SK-N-SH (cell line): ENCODE results near the gene BMP7. TPM values are rescaled to one million over a fixed set of nuclear protein-coding genes. Genes with fewer than 3 reads are reported as not detected.

ENCODE experiments used
- CTCF ChIA-PET: fragments of 300-600, 350-600 bp; formaldehyde crosslinking; extraction: SDS; loops from one replicate; lab custom pipeline; 2021; lab: Yijun Ruan, JAX
- POLR2A ChIA-PET: fragments of 350-600 bp; sonication (Branson Sonifier 250); formaldehyde crosslinking; extraction: SDS; loops from one replicate; lab custom pipeline; 2020; ENCODE audit warnings: antibody characterized with exemption, inconsistent platforms; lab: Yijun Ruan, JAX
- DNase-seq: peaks from one replicate; pipeline ENCODE4 v3.0.0; 2012
- H2AFZ ChIP-seq: fragments of 200-600 bp; sonication (generic); 2 replicates; pipeline ENCODE4 v1.8.1; 2016; ENCODE audit warnings: antibody characterized with exemption, mild to moderate bottlenecking, low read depth
- H3F3A ChIP-seq: fragments of 200-600 bp; sonication (generic); replicated peaks from 2 replicates; pipeline ENCODE3; 2016; ENCODE audit warnings: antibody characterized with exemption, mild to moderate bottlenecking; ENCODE audit not compliant: insufficient read depth
- H3K27ac ChIP-seq, 2 experiments: fragments of 200-500 bp in 1 of 2; fragments of 200-600 bp in 1 of 2; sonication (Bioruptor generic) in 1 of 2; sonication (generic), shearing (Covaris generic) in 1 of 2; 2 replicates each; pipeline versions ENCODE4 v1.5.1 to v1.6.1; 2014 to 2016; ENCODE audit warnings: low read depth in 2 of 2, inconsistent platforms in 1 of 2, low read length in 1 of 2, mild to moderate bottlenecking in 1 of 2, mixed read lengths in 1 of 2
- H3K27me3 ChIP-seq: fragments of 200-600 bp; sonication (generic), shearing (Covaris generic); 2 replicates; pipeline ENCODE4 v1.6.1; 2016; ENCODE audit warnings: mixed run types; ENCODE audit not compliant: insufficient read depth
- H3K36me3 ChIP-seq, 2 experiments: fragments of 200-500 bp in 1 of 2; fragments of 200-600 bp in 1 of 2; sonication (Bioruptor generic) in 1 of 2; sonication (generic) in 1 of 2; replicated peaks in 1 of 2; 2 replicates each; pipeline versions ENCODE3 to v1.5.1; 2014 to 2016; ENCODE audit warnings: low read length in 1 of 2, mild to moderate bottlenecking in 1 of 2; ENCODE audit not compliant: insufficient read depth in 2 of 2, control insufficient read depth in 1 of 2
- H3K4me1 ChIP-seq, 2 experiments: fragments of 200-500 bp in 1 of 2; fragments of 200-600 bp in 1 of 2; sonication (Bioruptor generic) in 1 of 2; sonication (generic), shearing (Covaris generic) in 1 of 2; 2 replicates each; pipeline versions ENCODE4 v1.5.1 to v1.6.1; 2014 to 2016; ENCODE audit warnings: low read depth in 1 of 2, low read length in 1 of 2, mixed run types in 1 of 2; ENCODE audit not compliant: insufficient read depth in 2 of 2, control insufficient read depth in 1 of 2
- H3K4me2 ChIP-seq: fragments of 200-600 bp; sonication (generic), shearing (Covaris generic); 2 replicates; pipeline ENCODE4 v1.6.1; 2017; ENCODE audit warnings: mixed run types
- H3K4me3 ChIP-seq, 2 experiments: fragments of 200-500 bp in 1 of 2; fragments of 200-600 bp in 1 of 2; sonication (Bioruptor generic) in 1 of 2; sonication (generic), shearing (Covaris generic) in 1 of 2; 2 replicates each; pipeline versions ENCODE4 v1.5.1 to v1.8.1; 2014 to 2016; ENCODE audit warnings: low read depth in 2 of 2, inconsistent platforms in 1 of 2, low read length in 1 of 2, mild to moderate bottlenecking in 1 of 2, mixed read lengths in 1 of 2, moderate library complexity in 1 of 2
- H3K79me2 ChIP-seq: fragments of 200-600 bp; sonication (generic); 2 replicates; pipeline ENCODE4 v1.8.1; 2017; ENCODE audit warnings: mild to moderate bottlenecking; ENCODE audit not compliant: insufficient read depth
- H3K9ac ChIP-seq: fragments of 200-600 bp; sonication (generic); 2 replicates; pipeline ENCODE4 v1.6.1; 2017; ENCODE audit warnings: mixed run types
- H3K9me2 ChIP-seq: fragments of 200-600 bp; sonication (generic); 2 replicates; pipeline ENCODE4 v1.6.1; 2017; ENCODE audit warnings: mixed run types
- H3K9me3 ChIP-seq: fragments of 200-600 bp; sonication (generic); 2 replicates; pipeline ENCODE4 v1.6.1; 2017; ENCODE audit warnings: mixed run types, mild to moderate bottlenecking, moderate library complexity
- H4K20me1 ChIP-seq: fragments of 200-600 bp; sonication (generic); 2 replicates; pipeline ENCODE4 v1.6.1; 2017; ENCODE audit warnings: mild to moderate bottlenecking, mixed run types; ENCODE audit not compliant: insufficient read depth
- EP300 ChIP-seq, 2 experiments: IDR thresholded peaks; 2 replicates each; pipeline versions ENCODE4 v1.4.0 to v1.6.1; 2012; ENCODE audit warnings: borderline replicate concordance in 1 of 2, low read depth in 1 of 2, low read length in 1 of 2
- FOSL2 ChIP-seq: IDR thresholded peaks from 2 replicates; pipeline ENCODE4 v1.4.0; 2012; ENCODE audit warnings: low read depth, mild to moderate bottlenecking, moderate library complexity, borderline replicate concordance
- FOXM1 ChIP-seq: IDR thresholded peaks from 2 replicates; pipeline ENCODE4 v1.4.0; 2012; ENCODE audit warnings: low read depth, mild to moderate bottlenecking
- GABPA ChIP-seq: IDR thresholded peaks from 2 replicates; pipeline ENCODE4 v1.4.0; 2012; ENCODE audit warnings: low read depth, mild to moderate bottlenecking
- GATA2 ChIP-seq: sonication (generic); formaldehyde crosslinking; IDR thresholded peaks from 2 replicates; pipeline ENCODE4 v1.5.0; 2020; ENCODE audit warnings: mild to moderate bottlenecking, missing genetic modification reagents
- MXI1 ChIP-seq: IDR thresholded peaks from 2 replicates; pipeline ENCODE4 v1.6.1; 2012; ENCODE audit warnings: mild to moderate bottlenecking, low read depth, low read length, improper control_type of control experiment
- NRF1 ChIP-seq: IDR thresholded peaks from 2 replicates; pipeline ENCODE4 v1.6.1; 2012; ENCODE audit warnings: low read depth, mild to moderate bottlenecking, low read length
- RCOR1 ChIP-seq: fragments of 150-350 bp; IDR thresholded peaks from 2 replicates; pipeline ENCODE4 v1.6.1; 2017; ENCODE audit warnings: antibody characterized with exemption, low read length
- RXRA ChIP-seq: IDR thresholded peaks from 2 replicates; pipeline ENCODE4 v1.4.0; 2012; ENCODE audit warnings: low read depth, mild to moderate bottlenecking, borderline replicate concordance
- SMC3 ChIP-seq: IDR thresholded peaks from 2 replicates; pipeline ENCODE4 v1.6.1; 2012; ENCODE audit warnings: low read depth, low read length, improper control_type of control experiment
- TCF12 ChIP-seq: IDR thresholded peaks from 2 replicates; pipeline ENCODE4 v1.4.0; 2012
- TEAD4 ChIP-seq: IDR thresholded peaks from 2 replicates; pipeline ENCODE4 v1.4.0; 2012; ENCODE audit warnings: mild to moderate bottlenecking, borderline replicate concordance; ENCODE audit not compliant: insufficient read depth
- WGBS: methylation state at CpG from one replicate; pipeline ENCODE4 v1.1.6; 2017; ENCODE audit warnings: low lambda C conversion rate; 5-methylcytosine and 5-hydroxymethylcytosine counted together
- polyA plus RNA-seq, 3 experiments: library from polyadenylated mRNA; depleted of rRNA; stranded (reverse); fragments of >200 nt; gene quantifications; 2 replicates each; pipeline ENCODE4 v1.2.3, GENCODE V29; 2012
- TF ChIP-seq, protein P1 (sequence below): fragments of 150-350 bp; IDR thresholded peaks from 2 replicates; pipeline ENCODE4 v1.6.1; 2016; ENCODE audit warnings: mild to moderate bottlenecking, low read depth, low read length
- TF ChIP-seq, protein P2 (sequence below): IDR thresholded peaks from 2 replicates; pipeline ENCODE4 v1.4.0; 2012; ENCODE audit warnings: low read depth
- TF ChIP-seq, protein P3 (sequence below): IDR thresholded peaks from 2 replicates; pipeline ENCODE4 v1.6.1; 2012; ENCODE audit warnings: mild to moderate bottlenecking, low read depth, low read length, moderate library complexity

The BMP7 gene
- polyA plus RNA-seq, 1 of the 3 experiments (the other 2 are of a cell fraction), result not detected

DNA sequence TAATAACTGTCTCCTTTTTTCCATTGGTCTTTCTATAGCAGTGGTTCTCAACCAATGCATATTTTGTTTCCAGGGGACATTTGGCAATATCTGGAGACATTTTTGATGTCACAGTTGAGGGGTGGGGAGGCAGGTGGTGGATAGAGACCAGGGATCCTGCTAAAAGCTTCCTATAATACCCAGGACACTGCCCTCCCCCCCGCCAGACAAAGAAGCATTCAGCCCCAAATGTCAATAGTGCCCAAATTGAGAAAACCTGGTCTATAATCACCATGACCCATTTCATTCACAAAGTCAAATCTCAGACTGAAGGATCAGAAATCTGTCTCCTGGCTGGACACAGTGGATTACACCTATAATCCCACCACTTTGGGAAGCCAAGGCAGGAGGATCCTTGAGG lies 128.8 kb downstream of the BMP7 start:
- Histone ChIP-seq H3K4me3 (no peak overlapping the region), H3K79me2 (no peaks in the 10 kb centered on the region), H3K4me1 (peaks cover 0 to 9% of the 10 kb centered on the region in 2 experiments; a peak in 1 of 4 replicates), H3K9me3 (no peaks in the 10 kb centered on the region), H3K9ac (no peak overlapping the region), H3F3A (no peaks in the 10 kb centered on the region), H3K4me2 (no peak overlapping the region), H3K9me2 (no peaks in the 10 kb centered on the region), H3K27ac (no peak overlapping the region), H2AFZ (no peak overlapping the region), H3K36me3 (no peaks in the 10 kb centered on the region), H4K20me1 (no peaks in the 10 kb centered on the region), H3K27me3 (no peaks in the 10 kb centered on the region)
- DNase-seq, result no peak
- no peak for TF ChIP-seq GABPA
- TF ChIP-seq, protein P1, sequence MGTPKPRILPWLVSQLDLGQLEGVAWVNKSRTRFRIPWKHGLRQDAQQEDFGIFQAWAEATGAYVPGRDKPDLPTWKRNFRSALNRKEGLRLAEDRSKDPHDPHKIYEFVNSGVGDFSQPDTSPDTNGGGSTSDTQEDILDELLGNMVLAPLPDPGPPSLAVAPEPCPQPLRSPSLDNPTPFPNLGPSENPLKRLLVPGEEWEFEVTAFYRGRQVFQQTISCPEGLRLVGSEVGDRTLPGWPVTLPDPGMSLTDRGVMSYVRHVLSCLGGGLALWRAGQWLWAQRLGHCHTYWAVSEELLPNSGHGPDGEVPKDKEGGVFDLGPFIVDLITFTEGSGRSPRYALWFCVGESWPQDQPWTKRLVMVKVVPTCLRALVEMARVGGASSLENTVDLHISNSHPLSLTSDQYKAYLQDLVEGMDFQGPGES, result no peak
- no peak for TF ChIP-seq FOSL2
- no peak for TF ChIP-seq NRF1
- TF ChIP-seq, protein P2, sequence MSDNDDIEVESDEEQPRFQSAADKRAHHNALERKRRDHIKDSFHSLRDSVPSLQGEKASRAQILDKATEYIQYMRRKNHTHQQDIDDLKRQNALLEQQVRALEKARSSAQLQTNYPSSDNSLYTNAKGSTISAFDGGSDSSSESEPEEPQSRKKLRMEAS, result no peak
- no peak for TF ChIP-seq EP300 (IDR thresholded peaks at IDR 0.05; ENCODE audit: borderline replicate concordance in 1 of 2, low read depth in 1 of 2, low read length in 1 of 2)
- TF ChIP-seq TEAD4, result no peak
- TF ChIP-seq, protein P3, sequence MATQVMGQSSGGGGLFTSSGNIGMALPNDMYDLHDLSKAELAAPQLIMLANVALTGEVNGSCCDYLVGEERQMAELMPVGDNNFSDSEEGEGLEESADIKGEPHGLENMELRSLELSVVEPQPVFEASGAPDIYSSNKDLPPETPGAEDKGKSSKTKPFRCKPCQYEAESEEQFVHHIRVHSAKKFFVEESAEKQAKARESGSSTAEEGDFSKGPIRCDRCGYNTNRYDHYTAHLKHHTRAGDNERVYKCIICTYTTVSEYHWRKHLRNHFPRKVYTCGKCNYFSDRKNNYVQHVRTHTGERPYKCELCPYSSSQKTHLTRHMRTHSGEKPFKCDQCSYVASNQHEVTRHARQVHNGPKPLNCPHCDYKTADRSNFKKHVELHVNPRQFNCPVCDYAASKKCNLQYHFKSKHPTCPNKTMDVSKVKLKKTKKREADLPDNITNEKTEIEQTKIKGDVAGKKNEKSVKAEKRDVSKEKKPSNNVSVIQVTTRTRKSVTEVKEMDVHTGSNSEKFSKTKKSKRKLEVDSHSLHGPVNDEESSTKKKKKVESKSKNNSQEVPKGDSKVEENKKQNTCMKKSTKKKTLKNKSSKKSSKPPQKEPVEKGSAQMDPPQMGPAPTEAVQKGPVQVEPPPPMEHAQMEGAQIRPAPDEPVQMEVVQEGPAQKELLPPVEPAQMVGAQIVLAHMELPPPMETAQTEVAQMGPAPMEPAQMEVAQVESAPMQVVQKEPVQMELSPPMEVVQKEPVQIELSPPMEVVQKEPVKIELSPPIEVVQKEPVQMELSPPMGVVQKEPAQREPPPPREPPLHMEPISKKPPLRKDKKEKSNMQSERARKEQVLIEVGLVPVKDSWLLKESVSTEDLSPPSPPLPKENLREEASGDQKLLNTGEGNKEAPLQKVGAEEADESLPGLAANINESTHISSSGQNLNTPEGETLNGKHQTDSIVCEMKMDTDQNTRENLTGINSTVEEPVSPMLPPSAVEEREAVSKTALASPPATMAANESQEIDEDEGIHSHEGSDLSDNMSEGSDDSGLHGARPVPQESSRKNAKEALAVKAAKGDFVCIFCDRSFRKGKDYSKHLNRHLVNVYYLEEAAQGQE, result no peak
- TF ChIP-seq MXI1, result no peak
- TF ChIP-seq SMC3, result no peak
- TF ChIP-seq TCF12, result no peak
- no peak for TF ChIP-seq RCOR1
- ChIA-PET CTCF (no interaction called here), POLR2A (no interaction called here)
- 7% methylated on average over 1 of the region's 1 CpG for whole genome bisulfite sequencing

DNA sequence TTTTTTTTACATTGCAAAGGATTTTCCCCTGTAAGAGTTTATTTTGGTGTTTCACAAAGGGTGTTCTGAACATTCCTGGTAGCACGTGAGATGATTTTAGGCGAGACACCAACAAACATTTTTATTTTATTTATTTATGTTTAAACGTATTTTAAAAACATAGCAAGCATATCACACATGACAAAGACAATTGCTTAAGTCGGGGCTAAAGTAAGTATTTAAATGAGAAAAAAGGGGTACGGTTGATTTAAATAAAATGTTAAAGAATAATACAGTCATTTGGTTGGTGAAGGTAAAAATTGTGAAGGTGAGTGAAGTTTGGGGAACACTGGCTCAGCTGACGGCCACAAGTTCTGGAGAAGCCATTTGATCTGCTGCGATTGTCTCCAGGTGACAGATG lies 129.7 kb downstream of the BMP7 start:
- POLR2A ChIA-PET, result no interaction called here
- CTCF ChIA-PET, result interaction anchor here (1.3 kb wide), 1 partner anchor 45 kb away, joined by 3 read pairs; no protein-coding TSS in a partner anchor
- Histone ChIP-seq H3K9ac (no peak overlapping the region), H3K9me2 (no peaks in the 10 kb centered on the region), H3K36me3 (no peaks in the 10 kb centered on the region), H3K4me2 (no peak overlapping the region), H3K9me3 (no peaks in the 10 kb centered on the region), H4K20me1 (no peaks in the 10 kb centered on the region), H3K79me2 (no peaks in the 10 kb centered on the region), H3K4me3 (no peak overlapping the region), H2AFZ (no peak overlapping the region), H3K27me3 (no peaks in the 10 kb centered on the region), H3F3A (no peaks in the 10 kb centered on the region), H3K27ac (no peak overlapping the region), H3K4me1 (no peaks in the 10 kb centered on the region; a peak in 1 of 4 replicates)
- WGBS, result 47% methylated on average over 7 of the region's 7 CpGs
- TF ChIP-seq GATA2 (CRISPR knock-in tag) (no peak), FOXM1 (no peak), RXRA (no peak)
- TF ChIP-seq, protein P1, result no peak
- no peak for DNase-seq
